Measurements from ENCODE around the gene CYB5D1. TPM values are rescaled to one million over a fixed set of nuclear protein-coding genes. Genes with fewer than 3 reads are reported as not detected.

CYB5D1 gene
- total RNA-seq, 1 donor from 2014 or later, result 9.0 TPM

GRCh38 chr17:7855660-7856010 lies 2.2 kb upstream of the CYB5D1 start:
- FAIRE-seq (no peak), DNase-seq (ENCODE audit: low read depth) (no peak)
- H3K36me3 ChIP-seq (ENCODE audit: control insufficient read depth, insufficient read depth, low read length), result peaks cover 31% of the 10 kb centered on the region
- H3K27me3 ChIP-seq (ENCODE audit: control insufficient read depth, insufficient read depth, low read length), result no peaks in the 10 kb centered on the region
- H3K4me3 ChIP-seq (ENCODE audit: low read depth, low read length), result no peak overlapping the region
- TF ChIP-seq CTCF (IDR thresholded peaks at IDR 0.05; ENCODE audit: insufficient read depth, low read length, severe bottlenecking), result no peak

DNA sequence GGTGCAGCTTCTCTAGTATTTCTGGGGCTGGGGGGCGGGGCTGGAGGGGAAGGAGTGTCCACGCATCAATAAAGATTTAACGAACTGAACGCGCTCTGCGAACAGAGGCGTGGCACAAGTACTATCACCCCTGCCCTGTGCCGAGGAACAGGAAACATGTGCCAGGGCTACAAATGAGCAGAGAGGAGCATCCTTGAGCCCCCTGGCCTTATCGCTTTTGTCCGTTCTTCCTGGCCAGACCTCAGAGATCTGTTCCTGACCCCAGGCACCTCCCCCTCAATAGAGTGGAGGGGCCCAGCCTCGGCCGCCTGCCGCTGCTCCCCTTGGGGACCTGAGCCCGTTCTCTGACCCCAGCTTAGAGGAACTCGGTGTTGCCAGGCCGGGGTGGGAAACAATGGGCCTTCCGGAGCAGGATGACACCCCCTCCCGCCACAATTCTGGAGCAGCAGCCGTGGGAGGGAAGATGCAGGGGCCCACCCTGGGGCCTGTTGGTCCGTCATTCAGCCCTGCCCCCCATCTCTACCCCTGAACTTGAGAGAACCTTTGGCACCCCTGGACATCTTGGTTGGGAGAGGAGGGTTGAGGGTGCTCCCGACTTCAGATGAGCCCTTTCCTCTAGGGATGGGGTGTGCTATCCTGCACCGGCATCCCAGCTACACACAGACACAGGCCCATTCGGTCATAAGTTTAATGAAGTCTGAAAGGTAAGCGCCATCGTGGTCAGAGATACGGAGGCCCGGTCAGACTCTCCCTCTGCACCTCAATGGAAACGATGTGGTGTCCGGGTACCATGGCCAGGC lies 1.6 kb upstream of the CYB5D1 start:
- no peak for DNase-seq (ENCODE audit: low read depth)
- Histone ChIP-seq H3K36me3 (ENCODE audit: control insufficient read depth, insufficient read depth, low read length) (peaks cover 25% of the 10 kb centered on the region), H3K27me3 (ENCODE audit: control insufficient read depth, insufficient read depth, low read length) (no peaks in the 10 kb centered on the region), H3K4me3 (ENCODE audit: low read depth, low read length) (peak overlapping the region; percentile 56)
- FAIRE-seq, result no peak
- TF ChIP-seq CTCF (IDR thresholded peaks at IDR 0.05; ENCODE audit: insufficient read depth, low read length, severe bottlenecking), result no peak

GRCh38 chr17:7856811-7857712 lies 741 bp upstream of the CYB5D1 start, which contains the start of gene NAA38:
TSS of gene NAA38 (minus strand) at chr17:7857559. CDS start at chr17:7857463, 96 bp downstream.
- peak within 1 kb of the TSS; percentile 56 for H3K4me3 ChIP-seq (ENCODE audit: low read depth, low read length)
- FAIRE-seq, result no peak
- peak; percentile 64 for TF ChIP-seq CTCF (IDR thresholded peaks at IDR 0.05; ENCODE audit: insufficient read depth, low read length, severe bottlenecking)

DNA sequence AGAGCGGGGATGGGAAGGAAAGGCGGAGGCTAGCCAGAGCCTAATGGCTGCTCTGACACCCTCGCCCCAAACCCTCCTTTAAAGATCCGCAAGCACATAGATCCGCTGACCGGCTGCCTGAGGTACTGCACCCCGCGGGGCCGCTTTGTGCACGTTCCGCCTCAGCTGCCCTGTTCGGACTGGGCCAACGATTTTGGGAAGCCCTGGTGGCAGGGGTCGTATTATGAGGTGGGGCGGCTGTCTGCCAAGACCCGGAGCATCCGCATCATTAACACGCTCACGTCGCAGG lies 663 bp downstream of the CYB5D1 start:
- Histone ChIP-seq H3K27me3 (ENCODE audit: control insufficient read depth, insufficient read depth, low read length) (no peaks in the 10 kb centered on the region), H3K4me3 (ENCODE audit: low read depth, low read length) (peak overlapping the region; percentile 56), H3K36me3 (ENCODE audit: control insufficient read depth, insufficient read depth, low read length) (peaks cover 8% of the 10 kb centered on the region)
- FAIRE-seq (no peak), DNase-seq (ENCODE audit: low read depth) (no peak)
- TF ChIP-seq CTCF (IDR thresholded peaks at IDR 0.05; ENCODE audit: insufficient read depth, low read length, severe bottlenecking), result peak; percentile 49

More at GRCh38 chr17:7856811-7857712, 741 bp upstream of the CYB5D1 start, which contains the start of gene NAA38:
- Histone ChIP-seq H3K36me3 (ENCODE audit: control insufficient read depth, insufficient read depth, low read length) (peaks cover 20% of the 10 kb centered on the region), H3K27me3 (ENCODE audit: control insufficient read depth, insufficient read depth, low read length) (no peaks in the 10 kb centered on the region)
- peak; percentile 98 for DNase-seq (ENCODE audit: low read depth)

DNA sequence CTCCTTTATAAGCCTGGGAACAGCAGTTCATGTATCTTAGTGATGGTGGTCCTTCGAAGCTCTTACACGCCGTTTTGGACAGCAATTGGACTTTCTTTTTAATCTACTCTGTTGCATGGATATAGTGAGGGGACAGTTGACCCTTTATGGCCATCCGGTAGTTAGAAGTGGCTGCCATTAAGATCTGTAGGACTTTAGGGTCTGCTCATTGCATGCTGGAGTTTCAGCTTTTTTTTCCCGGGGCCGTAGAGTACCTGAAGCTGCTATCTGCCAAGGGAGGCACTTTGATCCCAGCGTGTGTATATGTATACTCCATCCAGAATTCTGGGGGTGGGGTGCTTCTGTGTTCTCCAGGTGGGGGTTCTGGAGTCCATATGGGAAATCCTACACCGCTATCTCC lies 1.2 kb downstream of the CYB5D1 start:
- TF ChIP-seq CTCF (IDR thresholded peaks at IDR 0.05; ENCODE audit: insufficient read depth, low read length, severe bottlenecking), result no peak
- Histone ChIP-seq H3K4me3 (ENCODE audit: low read depth, low read length) (no peak overlapping the region), H3K27me3 (ENCODE audit: control insufficient read depth, insufficient read depth, low read length) (no peaks in the 10 kb centered on the region), H3K36me3 (ENCODE audit: control insufficient read depth, insufficient read depth, low read length) (peaks cover 7% of the 10 kb centered on the region)
- FAIRE-seq, result no peak
- DNase-seq (ENCODE audit: low read depth), result no peak

All from bronchial epithelial cell (primary cell).